Kidney (tissue), 14 donors: ENCODE measurements around the gene GFRA4. TPM values are rescaled to one million over a fixed set of nuclear protein-coding genes. Genes with fewer than 3 reads are reported as not detected.

Experiments used
- DNase-seq, 5 donors: peaks; one replicate each; pipeline ENCODE4 v3.0.0-alpha.2; 2013 to 2020
- FAIRE-seq: peaks from 2 replicates; lab custom pipeline; 2012; peaks lifted over from hg19 to GRCh38; lab: Jason Lieb, UNC
- H3K27ac ChIP-seq, 2 donors: one replicate each; pipeline ENCODE4 v1.7.0; 2013; ENCODE audit warnings: low read depth in 2 of 2, low read length in 2 of 2, inconsistent platforms in 1 of 2
- H3K27me3 ChIP-seq: one replicate; pipeline ENCODE4 v1.7.1; 2013; ENCODE audit warnings: low read length, inconsistent platforms; ENCODE audit not compliant: control insufficient read depth, insufficient read depth
- H3K36me3 ChIP-seq, 3 donors: one replicate each; pipeline versions ENCODE4 v1.7.0 to v1.7.1; 2013; ENCODE audit warnings: low read length in 3 of 3, control low read depth in 1 of 3, inconsistent platforms in 1 of 3; ENCODE audit not compliant: insufficient read depth in 3 of 3, control insufficient read depth in 2 of 3
- H3K4me1 ChIP-seq, 3 donors: one replicate each; pipeline versions ENCODE4 v1.7.0 to v1.7.1; 2013; ENCODE audit warnings: low read length in 3 of 3, inconsistent platforms in 1 of 3, low read depth in 1 of 3; ENCODE audit not compliant: control insufficient read depth in 2 of 3, insufficient read depth in 2 of 3
- H3K4me3 ChIP-seq, 3 donors: one replicate each; pipeline versions ENCODE4 v1.7.0 to v1.8.1; 2013; ENCODE audit warnings: low read length in 3 of 3, control low read depth in 1 of 3, inconsistent platforms in 1 of 3
- H3K9ac ChIP-seq, 3 donors: one replicate each; pipeline versions ENCODE4 v1.7.0 to v1.7.1; 2013; ENCODE audit warnings: low read length in 3 of 3, control low read depth in 1 of 3, inconsistent platforms in 1 of 3
- H3K9me3 ChIP-seq, 3 donors: one replicate each; pipeline versions ENCODE4 v1.7.0 to v1.7.1; 2013; ENCODE audit warnings: low read length in 3 of 3, control low read depth in 1 of 3, inconsistent platforms in 1 of 3; ENCODE audit not compliant: control insufficient read depth in 2 of 3, insufficient read depth in 1 of 3
- CTCF ChIP-seq: IDR thresholded peaks from 3 replicates; pipeline ENCODE4 v1.5.1; 2012; ENCODE audit warnings: mild to moderate bottlenecking, moderate library complexity, borderline replicate concordance; ENCODE audit not compliant: insufficient read depth; ENCODE audit errors: extremely low read depth
- intact Hi-C: fragments of 100-400 bp; cut with DNase I; formaldehyde crosslinking; loops from one replicate; pipeline ENCODE4 v1.11.1; 2022
- polyA plus RNA-seq: library from polyadenylated mRNA; stranded (reverse); fragments of 350-450 nt; fragmentation: Illumina TruSeq; extraction: RNeasy Lipid Tissue Mini Kit (QIAGEN cat#74804); gene quantifications from one replicate; pipeline ENCODE4 v1.2.3, GENCODE V29; 2014; ENCODE audit warnings: low read depth, low replicate concordance; ENCODE audit not compliant: insufficient read depth
- total RNA-seq: library from RNA; stranded (reverse); fragmentation: NEBNext Ultra II Directional; extraction: Animal tissue kit (Norgen Biotek cat#: 25700); gene quantifications from one replicate; pipeline ENCODE4 v1.2.1, GENCODE V29; 2021
- donor health status: control.
- donor health status: control.
- donor health status: control.
- donor health status: control.
- donor health status: control.
- donor health status: DM: yes; HTN: yes; CAD: no.
- donor health status: Normal renal cell carcinoma (clear cell type).

GFRA4 gene
- total and polyA plus RNA-seq, 2 donors from 2014 or later = 0.56 TPM; not detected in 1

DNA sequence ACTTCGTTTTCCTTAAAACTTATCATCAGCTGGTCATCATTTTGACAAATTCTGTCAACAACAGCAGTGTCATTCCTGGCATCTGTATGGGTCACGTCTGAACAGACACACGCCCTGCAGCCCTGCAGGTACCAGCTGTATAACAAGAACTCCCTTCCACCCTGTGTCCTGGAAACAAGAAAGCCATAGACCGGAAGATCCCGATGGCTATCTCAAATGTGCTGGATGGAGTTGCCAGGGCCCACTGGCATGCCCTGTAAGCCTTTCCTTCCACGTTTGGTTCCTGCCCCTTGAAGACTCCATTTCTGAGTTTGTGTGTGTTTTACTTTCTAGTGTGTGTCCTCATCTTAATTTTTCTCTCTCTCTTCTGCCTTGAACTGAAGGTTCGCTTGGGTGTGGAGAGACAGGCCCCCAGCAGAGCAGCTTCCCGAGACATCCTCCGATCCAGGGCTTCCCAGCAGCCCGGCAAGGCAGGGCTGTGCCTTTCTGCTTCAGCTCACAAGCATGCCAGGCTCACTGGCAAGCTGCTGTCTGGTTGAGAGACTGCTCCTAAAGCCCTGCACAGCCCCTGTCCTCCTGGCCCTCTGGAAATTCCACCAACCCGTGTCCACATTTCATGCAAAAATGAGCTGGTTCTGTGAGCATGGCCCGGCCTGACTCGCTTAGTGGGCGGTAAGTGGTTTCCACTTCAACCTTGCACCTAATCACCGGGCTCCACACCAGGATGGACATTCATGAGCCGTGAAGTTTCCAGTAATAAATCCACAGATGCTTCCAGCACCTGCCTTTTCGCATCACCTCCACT is 8.7 kb downstream of the GFRA4 start:
- DNase-seq = peak; percentile 69 to 84 (median 78)
- H3K9me3 ChIP-seq = no peaks in the 10 kb centered on the region
- peaks cover 0 to 6% (median 0%) of the 10 kb centered on the region in 3 donors for H3K36me3 ChIP-seq
- FAIRE-seq = no peak
- intact Hi-C loops = no loop called here
- H3K27me3 ChIP-seq = no peaks in the 10 kb centered on the region
- H3K4me3 ChIP-seq = no peak overlapping the region
- no peak overlapping the region for H3K27ac ChIP-seq
- H3K4me1 ChIP-seq = peaks cover 0 to 11% (median 0%) of the 10 kb centered on the region in 3 donors
- TF ChIP-seq CTCF = no peak
- H3K9ac ChIP-seq = no peak overlapping the region

DNA sequence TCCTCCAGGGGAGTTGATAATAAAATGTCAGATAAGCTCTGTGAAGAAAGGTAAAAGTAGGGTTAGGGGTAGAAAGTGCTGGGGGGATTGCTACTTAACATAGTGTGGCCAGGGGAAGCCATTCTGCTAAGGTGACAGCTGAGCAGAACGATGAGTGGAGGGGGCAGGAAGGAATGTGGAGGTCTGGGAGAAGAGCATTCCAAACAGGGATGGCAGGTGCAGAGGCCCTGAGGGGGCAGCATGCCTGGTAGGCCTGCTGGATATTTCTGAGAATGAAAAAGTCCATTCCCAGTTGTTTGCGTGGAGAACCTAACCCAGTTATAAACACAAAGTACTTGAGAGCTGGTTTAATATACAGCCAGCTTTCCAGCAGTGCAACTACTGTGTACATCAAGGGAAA is 9.3 kb downstream of the GFRA4 start:
- no peak for TF ChIP-seq CTCF
- intact Hi-C loops = no loop called here
- peaks cover 0 to 11% (median 0%) of the 10 kb centered on the region in 3 donors for H3K4me1 ChIP-seq
- no peak overlapping the region for H3K9ac ChIP-seq
- DNase-seq (peak in 2 of 5 donors; percentile 37 to 39), FAIRE-seq (no peak)
- no peaks in the 10 kb centered on the region for H3K9me3 ChIP-seq
- H3K27ac ChIP-seq = no peak overlapping the region
- no peaks in the 10 kb centered on the region for H3K27me3 ChIP-seq
- H3K4me3 ChIP-seq = no peak overlapping the region
- H3K36me3 ChIP-seq = peaks cover 0 to 6% (median 0%) of the 10 kb centered on the region in 3 donors

DNA sequence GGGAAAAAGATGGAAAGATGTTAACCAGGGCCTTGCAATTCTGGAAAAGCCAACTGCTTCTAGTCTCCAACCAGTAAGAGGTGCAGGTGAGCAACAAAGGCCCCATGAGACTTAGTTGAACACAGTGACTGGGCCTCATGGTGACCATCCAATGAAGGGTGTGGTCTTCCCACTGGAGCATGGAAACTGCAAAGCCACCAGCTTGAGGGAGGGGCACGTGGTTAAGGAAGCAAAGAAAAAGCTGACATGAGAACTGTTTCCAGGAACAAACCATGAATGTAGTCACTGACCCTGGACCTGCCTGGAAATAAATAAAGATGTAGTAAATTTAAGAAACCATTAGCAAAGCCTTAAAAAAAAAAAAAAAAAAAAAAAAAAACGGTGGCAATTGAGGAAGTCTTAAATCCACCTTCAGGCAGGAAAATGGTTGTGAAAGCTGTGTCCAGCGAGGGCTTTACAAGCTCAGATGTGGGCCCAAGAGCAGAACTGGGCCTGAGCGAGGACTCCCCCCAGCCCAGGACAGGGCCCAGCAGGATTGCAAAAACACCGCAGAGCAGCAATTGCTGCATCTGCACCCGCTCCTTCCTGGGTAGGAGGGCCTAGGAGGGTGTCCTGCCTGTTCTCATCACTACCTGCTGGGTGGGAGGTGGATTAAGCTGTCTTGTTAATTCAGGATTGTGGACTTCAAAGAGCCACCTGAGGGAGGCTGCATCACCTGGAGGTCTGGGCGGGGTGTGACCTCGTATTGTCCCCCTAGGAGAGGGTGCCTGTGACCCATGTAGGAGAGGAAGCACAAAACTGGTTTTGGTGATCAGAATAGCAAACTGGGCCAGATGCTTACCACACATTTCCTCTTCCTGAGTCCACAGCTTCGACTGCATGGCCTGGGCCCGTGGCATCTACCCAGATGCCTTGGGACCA is 10.3 kb downstream of the GFRA4 start:
- no peaks in the 10 kb centered on the region for H3K9me3 ChIP-seq
- H3K27me3 ChIP-seq = no peaks in the 10 kb centered on the region
- TF ChIP-seq CTCF = no peak
- H3K9ac ChIP-seq = no peak overlapping the region
- H3K27ac ChIP-seq = no peak overlapping the region
- no peak overlapping the region for H3K4me3 ChIP-seq
- H3K36me3 ChIP-seq = peaks cover 0 to 6% (median 0%) of the 10 kb centered on the region in 3 donors
- peaks cover 0 to 11% (median 0%) of the 10 kb centered on the region in 3 donors for H3K4me1 ChIP-seq
- FAIRE-seq = no peak
- intact Hi-C loops = no loop called here
- DNase-seq = peak in 3 of 5 donors; percentile 53 to 78 (median 66)
